ENCODE data around the gene RAB9A.
A peak's percentile ranks its signal among the peaks of the same experiment; 100 is the strongest.

The RAB9A gene

GRCh38 chrX:13658602-13659001 lies 30.3 kb upstream of the RAB9A start:
- no peak for DNase-seq (ENCODE audit: extremely low read depth, low read depth)
- peak; percentile 45 for TF ChIP-seq CTCF (IDR thresholded peaks at IDR 0.05; ENCODE audit: low read depth, low read length, missing control alignments)

DNA sequence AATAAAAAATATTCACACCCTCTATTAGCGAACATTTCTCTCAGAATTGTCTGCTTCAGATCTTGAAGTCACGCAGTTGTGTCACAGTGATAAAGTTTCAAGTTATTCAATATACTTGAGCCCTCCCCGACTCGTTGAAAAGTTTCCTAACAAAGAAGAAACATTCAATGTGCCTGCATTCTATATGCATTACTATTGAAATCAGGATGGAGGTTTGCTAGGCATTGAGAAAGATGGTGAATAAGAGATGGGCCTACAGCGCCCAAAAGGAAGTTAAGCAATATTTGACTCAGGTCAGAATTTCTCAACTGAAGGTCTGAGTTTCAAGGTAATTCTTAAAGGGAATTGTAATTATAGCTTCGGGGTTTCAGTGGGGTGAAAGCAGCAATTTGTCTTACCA lies 29.9 kb upstream of the RAB9A start:
- TF ChIP-seq CTCF (IDR thresholded peaks at IDR 0.05; ENCODE audit: low read depth, low read length, missing control alignments), result no peak
- DNase-seq (ENCODE audit: extremely low read depth, low read depth), result no peak
- H3K4me3 ChIP-seq (replicated peaks; ENCODE audit: low read depth, low read length), result no peak overlapping the region

More at GRCh38 chrX:13658602-13659001, 30.3 kb upstream of the RAB9A start:
- no peak overlapping the region for H3K4me3 ChIP-seq (replicated peaks; ENCODE audit: low read depth, low read length)

GRCh38 chrX:13661735-13662288 lies 27.1 kb upstream of the RAB9A start:
- no peak overlapping the region for H3K4me3 ChIP-seq (replicated peaks; ENCODE audit: low read depth, low read length)
- TF ChIP-seq CTCF (IDR thresholded peaks at IDR 0.05; ENCODE audit: low read depth, low read length, missing control alignments), result no peak
- DNase-seq (ENCODE audit: extremely low read depth, low read depth), result no peak

- no peak for TF ChIP-seq CTCF (IDR thresholded peaks at IDR 0.05; ENCODE audit: low read depth, low read length, missing control alignments)
Observed at GRCh38 chrX:13662355-13662791, 26.6 kb upstream of the RAB9A start.

DNA sequence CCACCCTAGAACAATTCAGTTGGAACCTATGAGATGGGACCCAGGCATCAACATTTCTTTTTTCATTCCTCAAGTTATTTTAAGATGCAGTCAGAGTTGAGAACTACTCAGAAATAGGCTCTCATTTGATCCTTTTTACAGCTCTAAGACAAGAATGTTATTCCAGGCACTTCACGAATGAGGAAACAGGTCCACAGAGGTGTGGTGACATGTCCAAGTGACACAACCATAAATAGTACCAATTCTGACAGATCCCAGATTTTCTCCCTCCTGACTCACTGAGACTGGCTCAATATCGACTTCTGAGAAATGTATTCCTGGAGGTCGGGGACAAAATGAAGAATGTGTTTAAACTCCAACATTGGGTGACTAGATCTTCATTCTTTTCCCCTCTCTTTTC lies 24.9 kb upstream of the RAB9A start:
- no peak overlapping the region for H3K4me3 ChIP-seq (replicated peaks; ENCODE audit: low read depth, low read length)
- TF ChIP-seq CTCF (IDR thresholded peaks at IDR 0.05; ENCODE audit: low read depth, low read length, missing control alignments), result no peak

More at GRCh38 chrX:13662355-13662791, 26.6 kb upstream of the RAB9A start:
- H3K4me3 ChIP-seq (replicated peaks; ENCODE audit: low read depth, low read length), result no peak overlapping the region
- no peak for DNase-seq (ENCODE audit: extremely low read depth, low read depth)

DNA sequence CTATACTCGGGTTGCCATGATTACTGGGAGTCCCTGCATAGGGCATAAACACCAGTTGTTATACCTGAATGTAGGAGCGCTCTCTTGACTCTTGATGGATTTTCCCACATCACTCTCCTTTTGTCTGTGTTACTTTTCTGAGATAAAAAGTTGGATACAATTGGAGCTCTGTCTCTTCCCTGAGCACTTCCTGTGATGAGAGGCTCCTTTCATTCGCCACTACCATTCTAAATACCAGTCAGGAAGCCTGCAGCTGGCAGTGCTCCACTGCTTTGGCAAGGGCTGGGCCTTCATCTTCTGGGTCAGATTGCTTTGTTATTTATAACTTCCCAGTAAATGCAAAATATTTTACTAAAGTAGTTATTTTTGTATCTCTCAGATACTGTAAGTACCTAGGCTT lies 22.1 kb upstream of the RAB9A start:
- no peak overlapping the region for H3K4me3 ChIP-seq (replicated peaks; ENCODE audit: low read depth, low read length)
- TF ChIP-seq CTCF (IDR thresholded peaks at IDR 0.05; ENCODE audit: low read depth, low read length, missing control alignments), result no peak
- no peak for DNase-seq (ENCODE audit: extremely low read depth, low read depth)

More for the DNA sequence above, 24.9 kb upstream of the RAB9A start:
- DNase-seq (ENCODE audit: extremely low read depth, low read depth), result no peak

- no peak for TF ChIP-seq CTCF (IDR thresholded peaks at IDR 0.05; ENCODE audit: low read depth, low read length, missing control alignments)
- DNase-seq (ENCODE audit: extremely low read depth, low read depth), result no peak
- H3K4me3 ChIP-seq (replicated peaks; ENCODE audit: low read depth, low read length), result no peak overlapping the region
Observed at GRCh38 chrX:13667919-13668318, 21.0 kb upstream of the RAB9A start.
